ENCODE data around the gene AP1S1.

AP1S1 gene

GRCh38 chr7:101208794-101209193 is 54.5 kb downstream of the AP1S1 start:
- Histone ChIP-seq H3K4me3 (ENCODE audit: low read length) (no peak overlapping the region), H3K36me3 (replicated peaks; ENCODE audit: insufficient read depth, low read length) (no peaks in the 10 kb centered on the region), H3K9me2 (replicated peaks; ENCODE audit: insufficient read depth, low read length) (no peaks in the 10 kb centered on the region), H3K9ac (ENCODE audit: low read length) (no peak overlapping the region), H2AFZ (ENCODE audit: low read length) (no peak overlapping the region), H3K27me3 (replicated peaks; ENCODE audit: insufficient read depth, low read length) (no peaks in the 10 kb centered on the region; the same call in 1 of the 2 replicates), H4K20me1 (ENCODE audit: insufficient read depth, low read length) (no peaks in the 10 kb centered on the region), H3K4me1 (ENCODE audit: low read length) (no peaks in the 10 kb centered on the region), H3K27ac (ENCODE audit: low read length) (no peak overlapping the region), H3K79me2 (ENCODE audit: low read length) (no peaks in the 10 kb centered on the region), H3K9me3 (replicated peaks; ENCODE audit: insufficient read depth, low read length) (no peaks in the 10 kb centered on the region), H3K4me2 (ENCODE audit: low read depth, low read length) (no peak overlapping the region), H3F3A (ENCODE audit: insufficient read depth, low read length) (no peaks in the 10 kb centered on the region)
- TF ChIP-seq EZH2phosphoT487 (IDR thresholded peaks at IDR 0.05; ENCODE audit: low read length) (no peak), EZH2 (optimal IDR thresholded peaks at IDR 0.05; ENCODE audit: low read depth, low read length) (no peak), CTCF (IDR thresholded peaks at IDR 0.05; ENCODE audit: low read length) (no peak)
- no peak for DNase-seq

- DNase-seq = no peak
- Histone ChIP-seq H3K36me3 (replicated peaks; ENCODE audit: insufficient read depth, low read length) (no peaks in the 10 kb centered on the region), H3K4me2 (ENCODE audit: low read depth, low read length) (no peak overlapping the region), H3K27me3 (replicated peaks; ENCODE audit: insufficient read depth, low read length) (no peaks in the 10 kb centered on the region), H3K9me3 (replicated peaks; ENCODE audit: insufficient read depth, low read length) (no peaks in the 10 kb centered on the region), H3K79me2 (ENCODE audit: low read length) (no peaks in the 10 kb centered on the region), H3F3A (ENCODE audit: insufficient read depth, low read length) (no peaks in the 10 kb centered on the region), H3K9me2 (replicated peaks; ENCODE audit: insufficient read depth, low read length) (no peaks in the 10 kb centered on the region), H3K9ac (ENCODE audit: low read length) (no peak overlapping the region), H3K4me3 (ENCODE audit: low read length) (no peak overlapping the region), H3K4me1 (ENCODE audit: low read length) (no peaks in the 10 kb centered on the region), H2AFZ (ENCODE audit: low read length) (no peak overlapping the region), H4K20me1 (ENCODE audit: insufficient read depth, low read length) (no peaks in the 10 kb centered on the region), H3K27ac (ENCODE audit: low read length) (no peak overlapping the region)
- TF ChIP-seq EZH2phosphoT487 (IDR thresholded peaks at IDR 0.05; ENCODE audit: low read length) (no peak), CTCF (IDR thresholded peaks at IDR 0.05; ENCODE audit: low read length) (no peak), EZH2 (optimal IDR thresholded peaks at IDR 0.05; ENCODE audit: low read depth, low read length) (no peak)
Measured at GRCh38 chr7:101210143-101210542, 55.9 kb downstream of the AP1S1 start.
